GM10248 (cell line): ENCODE results near the gene PRDX5.

Experiments used
- CTCF ChIA-PET: fragments of 300-600 bp; sonication (Branson Sonifier 250); formaldehyde crosslinking; extraction: SDS; loops from one replicate; lab custom pipeline; 2021; ENCODE audit warnings: antibody characterized with exemption; lab: Yijun Ruan, JAX
- POLR2A ChIA-PET: fragments of 350-650 bp; sonication (Branson Sonifier 250); formaldehyde crosslinking; extraction: SDS; loops from one replicate; lab custom pipeline; 2020; ENCODE audit warnings: antibody characterized with exemption; lab: Yijun Ruan, JAX
- DNase-seq: peaks from one replicate; pipeline ENCODE4 v3.0.0; 2012; ENCODE audit errors: extremely low spot score
- CTCF ChIP-seq: IDR thresholded peaks from 2 replicates; pipeline ENCODE4 v1.5.1; 2012; ENCODE audit warnings: mild to moderate bottlenecking, low read depth; ENCODE audit errors: extremely low read depth, missing control alignments, control extremely low read depth

The PRDX5 gene

DNA sequence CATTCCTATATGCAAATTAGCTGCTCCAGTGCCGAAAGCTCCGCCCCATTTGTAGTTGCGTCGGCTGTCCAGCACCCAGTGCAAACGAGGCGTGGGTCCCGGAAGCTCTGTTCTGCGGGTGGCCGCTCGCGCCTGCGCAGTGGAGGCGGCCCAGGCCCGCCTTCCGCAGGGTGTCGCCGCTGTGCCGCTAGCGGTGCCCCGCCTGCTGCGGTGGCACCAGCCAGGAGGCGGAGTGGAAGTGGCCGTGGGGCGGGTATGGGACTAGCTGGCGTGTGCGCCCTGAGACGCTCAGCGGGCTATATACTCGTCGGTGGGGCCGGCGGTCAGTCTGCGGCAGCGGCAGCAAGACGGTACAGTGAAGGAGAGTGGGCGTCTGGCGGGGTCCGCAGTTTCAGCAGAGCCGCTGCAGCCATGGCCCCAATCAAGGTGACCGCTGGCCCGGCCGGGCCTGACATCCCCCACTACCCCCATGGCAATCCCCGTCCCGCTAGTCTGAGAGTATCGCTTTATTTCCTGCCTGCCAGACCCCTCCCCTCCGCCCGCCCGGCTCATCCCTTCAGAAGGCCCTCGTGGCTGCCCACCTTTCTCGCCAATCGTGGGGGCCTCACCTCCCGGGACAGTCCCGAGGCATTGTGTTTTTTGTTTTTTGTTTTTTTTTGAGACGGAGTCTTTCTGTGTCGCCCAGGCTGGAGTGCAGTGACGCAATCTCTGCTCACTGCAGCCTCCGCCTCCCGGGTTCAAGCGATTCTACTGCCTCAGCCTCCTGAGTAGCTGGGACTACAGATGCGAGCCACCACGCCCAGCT is at the start of gene PRDX5:
Gene PRDX5 (plus strand): TSS at position 161 of the 805 bp plus-strand sequence. CDS start 95 bp downstream, at position 256.
- peak; percentile 97 for DNase-seq
- ChIA-PET POLR2A (interaction anchor here (0.5 to 2.2 kb wide), 15 partner anchors 9 to 141 kb away, joined by 3 to 18 read pairs (median 6); partner anchors contain the start of genes ESRRA, FKBP2, STIP1 and VEGFB), CTCF (interaction anchor here (0.7 to 4.5 kb wide), 18 partner anchors 9 to 165 kb away, joined by 3 to 71 read pairs (median 6); partner anchors contain the start of genes CCDC88B, ESRRA and RPS6KA4)
- peak; percentile 63 for TF ChIP-seq CTCF

DNA sequence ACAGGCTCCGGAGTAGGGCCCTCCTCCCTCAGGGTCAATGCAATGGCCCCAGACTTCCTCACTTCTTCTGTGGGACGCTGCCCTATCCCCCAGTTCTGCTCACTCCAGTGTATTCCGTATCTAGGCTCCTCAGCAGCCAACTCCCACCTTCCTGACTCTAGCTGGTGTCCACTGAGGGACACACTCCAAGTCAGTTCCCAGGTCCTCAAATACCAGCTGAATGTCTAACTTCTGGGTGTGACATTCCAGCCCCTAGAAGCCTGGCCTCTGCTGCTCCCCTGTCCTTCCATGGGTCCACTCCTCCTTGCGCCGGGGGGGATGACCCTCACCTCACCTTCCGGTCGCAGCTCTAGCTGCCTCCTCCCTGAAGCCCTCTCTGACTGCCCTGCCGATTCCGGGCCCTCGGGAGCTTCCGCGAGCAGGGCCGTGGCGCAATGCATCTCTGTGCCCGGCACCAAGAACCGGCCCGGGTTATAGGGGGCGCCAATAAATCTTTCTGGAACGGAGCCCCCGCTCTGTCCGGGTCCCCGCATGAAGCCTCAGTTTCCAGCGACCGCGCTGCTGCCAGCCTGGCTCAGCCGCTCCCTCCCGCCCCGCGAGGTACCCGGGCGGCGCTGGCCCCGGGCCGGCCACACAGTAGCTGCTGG is 48.9 kb upstream of the PRDX5 start:
- ChIA-PET CTCF (interaction anchor here (0.7 to 15.3 kb wide), 8 partner anchors 13 to 64 kb away, joined by 3 to 164 read pairs (median 4); partner anchors contain the start of genes CATSPERZ, ESRRA, FERMT3 and NUDT22), POLR2A (interaction anchor here (0.8 to 2.2 kb wide), 6 partner anchors 10 to 63 kb away, joined by 4 to 8 read pairs (median 6); partner anchors contain the start of genes BAD, FERMT3 and FKBP2)
- TF ChIP-seq CTCF, result no peak
- DNase-seq, result peak; percentile 52

GRCh38 chr11:64269540-64270220 is 48.2 kb upstream of the PRDX5 start:
- POLR2A ChIA-PET, result interaction anchor here (0.9 to 2.2 kb wide), 6 partner anchors 15 to 63 kb away, joined by 4 to 8 read pairs (median 6); partner anchors contain the start of genes BAD, FERMT3, FKBP2 and PRDX5
- peak; percentile 91 for DNase-seq
- no peak for TF ChIP-seq CTCF
- CTCF ChIA-PET, result interaction anchor here (0.6 to 15.3 kb wide), 6 partner anchors 19 to 65 kb away, joined by 3 to 164 read pairs (median 14); partner anchors contain the start of genes CATSPERZ, ESRRA, FERMT3 and NUDT22

DNA sequence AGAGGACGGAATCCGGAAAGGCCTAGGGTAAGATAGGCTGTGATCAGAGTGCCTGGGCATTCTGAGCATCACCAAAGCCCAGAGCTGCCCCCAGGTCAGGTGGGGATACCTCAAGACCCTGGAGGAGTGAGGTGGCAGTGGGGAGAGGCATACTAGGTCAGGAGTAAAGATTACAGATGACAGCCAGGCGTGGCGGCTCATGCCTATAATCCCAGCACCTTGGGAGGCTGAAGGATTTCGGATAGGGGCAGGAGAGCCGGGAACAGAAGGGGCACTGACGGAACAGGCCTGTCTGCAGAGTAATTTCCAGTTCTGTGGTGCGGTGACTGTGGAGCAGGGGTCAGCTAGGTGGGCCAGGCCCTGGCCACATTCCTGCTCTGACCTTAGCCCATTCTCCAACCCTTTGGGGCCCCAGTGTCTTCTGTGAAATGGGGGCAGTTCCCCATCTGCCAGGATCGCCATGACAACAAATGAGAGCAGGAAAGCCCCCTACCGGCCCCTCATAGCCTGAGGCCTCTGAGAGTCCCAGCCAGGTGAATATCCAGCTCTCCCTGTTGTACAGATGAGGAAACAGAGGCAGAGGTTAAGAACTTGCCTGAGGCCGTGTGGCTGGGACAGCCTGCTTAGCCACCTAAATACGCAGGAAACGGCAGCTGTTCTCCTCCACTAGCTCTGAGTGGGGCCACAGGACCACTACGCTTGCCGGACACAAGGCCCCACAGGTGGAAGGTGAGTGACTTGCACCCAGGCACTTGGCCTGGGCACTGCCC is 42.7 kb upstream of the PRDX5 start:
- no peak for DNase-seq
- CTCF ChIA-PET, result interaction anchor here (0.9 to 15.3 kb wide), 3 partner anchors 25 to 57 kb away, joined by 3 to 164 read pairs (median 3); partner anchors contain the start of genes CATSPERZ, ESRRA and PLCB3
- POLR2A ChIA-PET, result no interaction called here
- TF ChIP-seq CTCF, result no peak

GRCh38 chr11:64275841-64276240 is 42.1 kb upstream of the PRDX5 start:
- TF ChIP-seq CTCF, result no peak
- POLR2A ChIA-PET, result no interaction called here
- DNase-seq, result no peak
- CTCF ChIA-PET, result interaction anchor here (0.9 to 15.3 kb wide), 3 partner anchors 25 to 57 kb away, joined by 3 to 164 read pairs (median 3); partner anchors contain the start of genes CATSPERZ, ESRRA and PLCB3
